HG03521 (cell line): Measurements from ENCODE around the gene SUPT5H.

Experiments used
- ATAC-seq: cut with Tn5 transposase; IDR thresholded peaks from one replicate; pipeline ENCODE4 v1.9.1; 2021; ENCODE audit warnings: mild to moderate bottlenecking, moderate library complexity; ENCODE audit not compliant: unreplicated experiment

The SUPT5H gene

GRCh38 chr19:39409208-39410016, 36.0 kb upstream of the SUPT5H start:
- no peak for ATAC-seq

DNA sequence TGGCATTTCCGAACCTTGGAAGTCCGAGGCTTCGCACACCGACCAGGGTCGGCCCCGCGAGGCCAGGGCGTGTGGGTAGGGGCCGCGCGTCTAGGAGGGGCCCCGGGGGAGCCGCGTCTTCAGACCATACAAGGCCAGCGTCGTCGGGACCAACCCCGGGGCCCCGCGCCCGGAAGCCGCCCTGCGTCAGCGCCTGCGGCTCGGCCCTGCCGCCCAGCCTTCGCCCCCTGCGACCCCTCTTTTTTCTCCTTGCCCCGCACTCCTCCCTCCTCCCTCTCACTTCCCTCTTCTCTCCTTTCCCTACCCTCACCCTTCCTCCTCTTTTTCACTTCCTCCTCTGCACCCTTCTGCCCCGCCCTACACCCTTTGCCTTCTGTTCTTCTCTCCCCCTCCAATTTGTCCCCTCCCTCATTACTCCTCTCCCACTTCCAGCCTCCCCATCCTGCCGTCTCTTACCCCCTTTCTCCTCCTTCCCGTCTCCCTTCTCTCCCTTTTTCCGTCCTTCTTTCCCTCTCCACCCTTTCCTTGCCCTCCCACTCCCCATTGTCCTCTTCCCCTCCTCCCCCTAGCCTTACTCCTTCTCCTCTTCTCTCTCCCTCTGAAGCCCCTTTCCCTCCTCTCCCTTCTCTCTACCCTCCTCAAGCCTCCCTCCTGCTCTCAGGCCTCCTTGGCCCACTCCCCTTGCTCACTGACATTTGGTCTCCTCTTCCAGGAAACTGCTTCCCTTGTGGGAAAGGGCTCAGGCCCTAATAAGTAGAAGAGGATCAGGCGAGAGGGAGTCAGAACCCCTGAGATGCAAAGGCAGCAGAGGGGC, 35.2 kb upstream of the SUPT5H start:
- ATAC-seq, result peak; percentile 17

DNA sequence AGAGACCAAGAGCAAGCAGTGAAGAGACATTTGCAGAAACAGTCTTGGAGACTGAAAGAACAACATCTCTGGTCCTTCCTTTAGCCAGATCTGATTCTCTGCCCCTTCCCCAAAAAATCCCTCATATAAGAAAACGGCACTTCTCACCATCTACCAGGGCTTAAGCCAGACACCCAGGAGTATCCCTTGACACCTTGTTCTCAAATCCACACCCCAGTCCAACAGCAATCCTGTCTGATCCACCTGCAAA, 34.6 kb upstream of the SUPT5H start:
- no peak for ATAC-seq

DNA sequence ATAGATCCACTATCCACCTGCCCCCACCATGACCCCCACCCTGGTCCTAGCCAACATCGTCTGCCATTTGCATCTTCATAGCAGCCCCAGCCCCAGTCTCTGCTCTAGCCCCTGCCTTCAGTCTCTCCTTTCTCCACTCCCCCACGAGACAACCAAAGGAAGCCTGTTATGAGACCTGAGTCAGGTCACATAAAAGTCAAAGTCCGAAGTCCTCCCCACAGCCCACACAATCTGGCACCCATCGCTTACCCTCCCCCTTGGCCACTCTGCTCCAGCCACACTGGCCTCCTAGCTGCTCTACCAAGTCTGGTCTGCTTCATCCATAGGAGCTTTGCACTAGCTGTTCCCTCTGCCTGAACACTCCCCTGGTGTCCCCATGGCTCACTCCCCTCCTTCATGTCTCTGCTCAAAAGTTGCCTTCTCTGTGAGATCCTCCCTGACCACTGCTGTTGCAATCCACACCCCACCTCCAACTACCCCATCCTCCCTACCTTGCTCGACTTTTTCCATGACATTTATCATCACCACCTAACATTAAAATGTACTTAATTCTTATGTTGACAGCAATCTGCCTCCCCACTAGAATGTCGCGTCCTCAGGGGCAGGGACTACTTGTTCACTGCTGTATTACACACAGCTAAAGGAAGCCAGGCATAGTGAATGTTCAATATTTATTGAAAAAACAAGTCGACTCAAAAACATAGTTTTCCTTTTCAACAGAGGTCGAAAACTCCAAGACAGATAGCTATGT, 34.1 kb upstream of the SUPT5H start:
- no peak for ATAC-seq

GRCh38 chr19:39411832-39412099, 33.6 kb upstream of the SUPT5H start:
- ATAC-seq, result peak; percentile 16

- peak; percentile 45 for ATAC-seq
Observed at GRCh38 chr19:39412100-39412866, 33.1 kb upstream of the SUPT5H start, which contains the start of gene PLEKHG2. PLEKHG2 (plus strand) TSS chr19:39412669; CDS start chr19:39414087, 1,418 bp downstream.

- ATAC-seq, result no peak
Observed at GRCh38 chr19:39412867-39413271, 32.5 kb upstream of the SUPT5H start.

GRCh38 chr19:39413272-39413910, 32.0 kb upstream of the SUPT5H start:
- ATAC-seq, result no peak

- no peak for ATAC-seq
Observed at GRCh38 chr19:39413911-39414608, 31.3 kb upstream of the SUPT5H start.

- ATAC-seq, result no peak
Observed at GRCh38 chr19:39415111-39416046, 30.0 kb upstream of the SUPT5H start.

DNA sequence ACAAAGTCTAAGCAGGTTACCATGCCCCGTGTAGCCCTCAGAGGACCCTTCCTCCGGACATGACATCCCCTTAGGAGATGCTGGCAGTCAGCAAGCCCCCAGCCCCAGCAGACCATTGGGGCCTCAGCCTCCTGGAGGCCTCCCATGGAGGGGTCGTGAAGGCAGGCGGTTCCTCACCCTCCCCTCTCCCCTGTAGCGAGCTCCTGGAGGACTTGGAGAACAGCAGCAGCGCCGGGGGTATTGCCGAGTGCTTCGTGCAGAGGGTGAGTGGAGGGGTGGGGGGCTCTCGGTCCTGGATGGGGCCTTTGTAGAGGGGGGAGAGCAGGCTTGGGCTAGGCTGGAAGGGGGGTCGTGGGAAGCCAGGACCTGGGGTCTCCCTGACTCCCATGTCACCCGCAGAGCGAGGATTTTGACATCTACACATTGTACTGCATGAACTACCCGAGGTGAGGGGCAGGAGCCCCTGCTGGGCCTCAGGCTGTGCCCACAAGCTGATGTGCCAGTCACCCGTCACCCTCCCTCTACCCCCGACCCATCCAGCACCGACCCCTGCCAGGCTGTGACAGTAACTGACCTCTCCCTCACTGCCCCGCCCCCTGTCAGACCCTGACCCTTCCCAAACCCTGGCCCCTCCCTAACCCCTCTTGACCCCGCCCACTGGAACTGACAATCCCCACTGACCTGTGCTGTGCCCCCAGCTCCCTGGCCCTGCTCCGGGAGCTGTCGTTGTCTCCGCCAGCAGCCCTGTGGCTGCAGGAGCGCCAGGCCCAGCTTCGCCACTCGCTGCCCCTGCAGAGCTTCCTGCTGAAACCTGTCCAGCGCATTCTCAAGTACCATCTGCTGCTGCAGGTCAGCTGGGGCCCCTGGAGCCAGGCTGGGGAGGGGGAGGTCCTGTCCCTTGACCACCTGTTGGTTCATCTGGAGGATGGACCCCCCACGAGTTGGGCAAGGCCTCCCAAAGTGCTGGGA, 28.9 kb upstream of the SUPT5H start:
- ATAC-seq, result no peak

DNA sequence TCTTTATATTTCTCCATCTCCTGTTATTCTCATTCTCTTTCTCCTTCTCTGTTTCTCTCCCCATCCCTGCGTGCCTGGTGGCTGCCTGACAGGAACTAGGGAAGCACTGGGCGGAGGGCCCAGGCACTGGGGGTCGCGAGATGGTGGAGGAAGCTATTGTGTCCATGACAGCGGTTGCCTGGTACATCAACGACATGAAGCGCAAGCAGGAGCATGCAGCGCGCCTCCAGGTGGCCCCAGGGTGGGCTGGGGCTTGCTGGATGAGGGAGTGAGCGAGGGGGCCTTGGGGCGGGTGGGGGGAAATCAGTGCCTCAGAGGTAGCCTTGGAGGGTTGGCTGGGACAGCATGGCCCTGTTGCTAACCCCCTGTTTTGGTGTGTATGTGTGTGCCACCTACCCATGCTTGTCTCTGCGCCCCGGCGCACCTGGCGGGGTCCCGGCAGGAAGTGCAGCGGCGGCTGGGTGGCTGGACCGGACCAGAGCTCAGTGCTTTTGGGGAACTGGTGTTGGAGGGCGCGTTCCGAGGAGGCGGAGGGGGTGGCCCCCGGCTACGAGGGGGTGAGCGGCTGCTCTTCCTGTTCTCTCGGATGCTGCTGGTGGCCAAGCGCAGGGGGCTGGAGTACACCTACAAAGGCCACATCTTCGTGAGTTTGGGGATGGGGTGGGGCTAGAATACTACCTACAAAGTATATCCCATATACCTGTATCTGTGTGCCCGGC, 27.8 kb upstream of the SUPT5H start:
- ATAC-seq, result no peak

DNA sequence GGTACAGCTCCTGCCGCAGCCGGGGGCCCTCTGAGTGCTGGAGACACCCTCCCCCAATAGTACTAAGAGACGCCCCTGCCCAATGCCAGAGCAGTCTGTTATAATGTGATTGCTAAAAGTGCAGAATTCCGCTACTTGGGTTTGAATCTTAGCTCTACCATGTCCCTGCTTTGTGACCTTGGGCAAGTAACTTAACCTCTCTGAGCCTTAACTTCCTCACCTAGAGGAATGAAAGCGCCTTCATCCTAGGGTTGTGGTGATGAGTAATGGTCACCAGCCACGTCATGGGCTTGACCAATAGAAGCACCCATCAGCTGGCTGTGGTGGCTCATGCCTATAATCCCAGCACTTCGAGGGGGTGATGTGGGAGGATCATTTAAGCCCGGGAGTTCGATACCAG, 26.4 kb upstream of the SUPT5H start:
- no peak for ATAC-seq

- no peak for ATAC-seq
Observed at GRCh38 chr19:39420769-39421168, 24.6 kb upstream of the SUPT5H start.

DNA sequence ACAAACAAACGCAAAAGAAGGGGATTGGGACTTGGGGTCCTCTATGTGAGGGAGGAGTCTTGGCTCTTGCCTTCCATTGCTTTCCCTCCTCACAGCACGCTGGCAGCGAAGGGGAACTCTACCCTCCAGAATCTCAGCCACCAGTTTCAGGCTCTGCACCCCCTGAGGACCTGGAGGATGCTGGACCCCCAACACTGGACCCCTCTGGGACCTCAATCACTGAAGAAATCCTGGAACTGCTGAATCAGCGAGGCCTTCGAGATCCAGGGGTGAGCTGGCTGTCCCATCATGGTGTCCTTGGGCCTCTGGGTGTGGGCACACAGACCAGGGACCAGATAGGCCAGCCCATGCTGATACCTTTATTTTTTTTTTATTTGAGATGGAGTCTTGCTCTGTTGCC, 23.4 kb upstream of the SUPT5H start:
- ATAC-seq, result no peak

GRCh38 chr19:39423258-39424086, 21.9 kb upstream of the SUPT5H start:
- no peak for ATAC-seq
